MM.1S (cell line): ENCODE measurements around the gene MYBPC3.

Source experiments
- EZH2 ChIP-seq: fragments of 300-600 bp; sonication (generic); optimal IDR thresholded peaks from 2 replicates; pipeline ENCODE3; 2017; ENCODE audit warnings: low read depth, mild to moderate bottlenecking, antibody characterized with exemption, low read length, mixed read lengths
- TF ChIP-seq, protein P1 (sequence below): fragments of 300-600 bp; sonication (generic); IDR thresholded peaks from 2 replicates; pipeline ENCODE4 v1.5.1; 2016; ENCODE audit warnings: antibody characterized with exemption, low read length, mixed read lengths

- TF ChIP-seq, protein P1, sequence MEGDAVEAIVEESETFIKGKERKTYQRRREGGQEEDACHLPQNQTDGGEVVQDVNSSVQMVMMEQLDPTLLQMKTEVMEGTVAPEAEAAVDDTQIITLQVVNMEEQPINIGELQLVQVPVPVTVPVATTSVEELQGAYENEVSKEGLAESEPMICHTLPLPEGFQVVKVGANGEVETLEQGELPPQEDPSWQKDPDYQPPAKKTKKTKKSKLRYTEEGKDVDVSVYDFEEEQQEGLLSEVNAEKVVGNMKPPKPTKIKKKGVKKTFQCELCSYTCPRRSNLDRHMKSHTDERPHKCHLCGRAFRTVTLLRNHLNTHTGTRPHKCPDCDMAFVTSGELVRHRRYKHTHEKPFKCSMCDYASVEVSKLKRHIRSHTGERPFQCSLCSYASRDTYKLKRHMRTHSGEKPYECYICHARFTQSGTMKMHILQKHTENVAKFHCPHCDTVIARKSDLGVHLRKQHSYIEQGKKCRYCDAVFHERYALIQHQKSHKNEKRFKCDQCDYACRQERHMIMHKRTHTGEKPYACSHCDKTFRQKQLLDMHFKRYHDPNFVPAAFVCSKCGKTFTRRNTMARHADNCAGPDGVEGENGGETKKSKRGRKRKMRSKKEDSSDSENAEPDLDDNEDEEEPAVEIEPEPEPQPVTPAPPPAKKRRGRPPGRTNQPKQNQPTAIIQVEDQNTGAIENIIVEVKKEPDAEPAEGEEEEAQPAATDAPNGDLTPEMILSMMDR = no peak
- no peak for TF ChIP-seq EZH2
Observed at GRCh38 chr11:47332791-47333525, 19.5 kb downstream of the MYBPC3 start.
